HPDE6-E6E7 (cell line): ENCODE measurements around the gene TMIGD3.
"Not testable (repeated sequence)": the region's sequence is repeated elsewhere in the genome, so short reads cannot be mapped to it uniquely, and the experiment has no call there.

Source experiments
- DNase-seq: peaks from one replicate; pipeline ENCODE4 v3.0.0; 2011; ENCODE audit warnings: missing footprints; ENCODE audit errors: extremely low spot score

The TMIGD3 gene

DNA sequence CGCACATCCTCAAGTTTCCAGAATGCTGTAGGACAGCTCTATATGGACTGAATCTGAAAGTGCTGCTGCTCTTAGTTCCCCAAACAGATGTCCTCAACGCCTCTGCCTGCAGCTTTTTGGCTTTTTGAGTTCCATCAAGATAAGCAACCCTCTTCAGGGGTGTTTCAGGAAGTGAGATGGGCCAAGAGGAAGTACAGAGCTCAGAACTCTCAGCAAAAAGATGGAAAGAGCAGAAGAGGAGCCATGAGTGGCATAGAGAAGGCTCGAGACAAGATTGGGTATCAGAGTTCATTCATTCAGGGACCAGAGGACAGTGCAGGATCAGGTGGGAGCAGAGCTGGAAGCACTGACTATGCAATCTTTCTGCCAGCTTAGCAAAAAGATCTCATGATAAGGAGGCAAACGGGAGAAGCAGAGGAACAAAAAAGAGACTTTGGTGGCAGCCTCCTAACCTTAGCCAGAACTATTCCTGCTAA, at the start of gene TMIGD3, which contains the start of gene ADORA3:
TMIGD3 (minus strand) TSS at position 49 of the 476 bp plus-strand sequence. CDS start 279 bp downstream, outside the sequence.
ADORA3 (minus strand) TSS at position 49 of the 476 bp plus-strand sequence. CDS start 279 bp downstream, outside the sequence.
- no peak for DNase-seq

DNA sequence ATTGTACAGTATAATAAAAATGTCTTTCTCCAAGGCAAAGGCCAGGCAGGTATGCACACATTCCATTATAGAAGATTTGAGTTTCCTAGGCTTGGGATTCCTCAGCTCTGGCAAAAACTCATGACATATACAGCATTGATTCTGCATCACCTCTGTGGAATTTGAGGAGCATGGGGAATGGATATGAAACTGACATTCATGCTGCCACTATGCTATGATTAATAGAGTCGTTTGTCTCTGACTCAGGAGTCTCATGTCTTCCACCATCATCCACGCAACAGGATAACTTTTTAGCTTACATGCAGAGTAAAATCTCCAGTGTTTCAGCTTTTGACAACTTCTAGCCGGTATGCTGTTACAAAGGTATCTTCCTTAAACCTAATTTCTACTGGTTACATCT, 49.8 kb upstream of the TMIGD3 start:
- DNase-seq, result peak; percentile 46

DNA sequence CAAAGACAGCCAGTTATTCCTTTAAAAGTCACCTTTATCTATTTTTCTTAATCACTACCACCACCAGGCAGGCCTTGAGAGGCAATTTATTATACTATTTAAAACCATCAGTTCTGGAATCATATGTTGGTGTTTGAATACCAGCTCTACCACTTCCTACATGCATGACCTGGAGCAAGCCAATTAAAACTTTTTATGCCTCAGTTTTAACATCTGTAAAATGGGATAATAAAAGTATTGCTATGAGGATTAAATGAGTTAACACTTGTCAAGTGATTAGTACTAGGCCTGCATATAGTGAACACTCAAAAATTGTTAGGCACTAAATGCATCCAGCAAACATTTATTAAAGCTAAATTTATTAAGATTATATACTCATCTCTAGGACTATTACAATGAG, 49.2 kb upstream of the TMIGD3 start:
- DNase-seq, result no peak

DNA sequence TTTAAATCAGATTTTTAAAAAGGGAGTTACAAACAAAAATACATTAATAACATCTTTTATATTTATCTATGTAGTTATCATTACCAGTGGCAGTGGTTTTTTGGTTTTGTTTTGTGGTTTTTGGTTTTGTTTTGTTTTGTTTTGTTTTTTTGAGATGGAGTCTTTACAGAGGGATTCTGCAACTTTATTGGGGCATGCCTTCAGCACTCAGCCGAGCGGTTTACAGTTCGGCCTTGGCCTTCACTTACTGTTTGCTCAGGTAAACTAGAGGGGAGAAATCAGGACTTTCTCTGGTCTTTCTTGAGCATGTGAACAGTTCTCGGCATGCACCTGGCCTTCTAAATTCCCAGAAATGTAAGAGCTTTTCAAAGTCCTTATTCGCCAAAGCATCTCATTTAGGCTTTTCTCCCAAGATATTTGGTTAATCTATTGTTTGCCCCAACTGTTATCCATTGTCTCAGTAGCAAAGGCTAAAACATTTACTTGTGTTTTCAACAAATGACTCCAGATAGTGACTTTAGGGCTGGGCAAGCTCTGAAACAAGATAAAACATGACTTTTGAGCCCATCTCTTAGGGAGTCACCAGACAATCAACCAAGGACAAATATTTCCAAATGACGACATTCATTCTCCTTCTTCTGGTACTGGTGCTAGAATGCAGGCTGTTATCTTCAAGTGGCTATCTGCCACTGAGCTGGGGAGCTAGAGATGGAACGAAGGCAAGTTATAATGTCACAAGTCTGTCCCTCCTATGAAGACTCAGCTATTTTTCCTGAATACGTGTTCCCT, 48.4 kb upstream of the TMIGD3 start:
- DNase-seq, result no peak

DNA sequence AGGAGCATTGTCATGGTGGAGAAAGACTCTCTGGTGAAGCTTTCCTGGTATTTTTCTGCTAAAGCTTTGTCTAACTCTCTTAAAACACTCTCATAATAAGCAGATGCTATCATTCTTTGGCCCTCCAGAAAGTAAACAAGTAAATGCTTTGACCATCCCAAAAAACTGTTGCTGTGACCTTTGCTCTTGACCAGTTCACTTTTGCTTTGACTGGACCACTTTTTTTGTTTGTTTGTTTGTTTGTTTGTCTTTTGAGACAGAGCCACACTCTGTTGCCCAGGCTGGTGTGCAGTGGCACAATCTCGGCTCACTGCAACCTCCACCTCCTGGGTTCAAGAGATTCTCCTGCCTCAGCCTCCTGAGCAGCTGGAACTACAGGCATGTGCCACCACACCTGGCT, 44.4 kb upstream of the TMIGD3 start:
- not testable (repeated sequence) for DNase-seq

DNA sequence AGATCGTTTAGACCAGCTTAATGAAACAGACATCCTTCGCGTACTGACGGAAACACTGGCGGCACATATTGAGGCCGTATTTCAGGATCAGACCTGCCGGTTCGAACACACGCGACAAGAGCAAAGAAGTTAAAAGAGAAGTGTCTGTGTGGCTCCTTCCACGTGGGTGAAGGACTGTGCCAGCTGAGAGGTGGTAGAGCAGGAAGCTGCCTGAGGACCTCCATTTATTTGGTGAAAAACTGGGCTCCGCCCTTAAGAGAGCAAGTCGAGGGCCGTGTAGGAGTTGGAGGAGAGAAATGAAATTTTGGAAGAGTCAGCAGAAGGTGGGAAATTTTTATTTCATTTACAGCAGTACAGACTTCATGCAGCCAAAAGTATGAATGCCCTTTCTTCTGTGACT, 38.8 kb upstream of the TMIGD3 start:
- no peak for DNase-seq

DNA sequence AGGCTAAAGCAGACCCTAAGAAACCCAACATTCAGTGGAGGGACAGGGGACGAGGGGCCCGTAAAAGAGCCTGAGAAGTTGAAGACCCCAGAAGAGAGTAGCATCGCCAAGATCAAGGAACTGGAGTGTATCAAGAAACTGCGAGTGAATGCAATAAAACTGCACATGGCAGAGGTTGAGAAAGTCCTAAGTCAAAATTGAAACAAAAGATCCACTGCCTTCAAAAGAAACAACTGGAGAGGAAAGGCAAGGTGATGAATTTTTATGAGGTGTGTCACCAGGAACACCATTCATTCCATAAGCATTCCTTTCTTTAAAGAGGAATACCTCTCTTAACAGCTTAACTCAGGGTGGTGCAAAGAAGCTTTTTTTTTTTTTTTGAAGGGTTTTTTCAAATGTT, 38.3 kb upstream of the TMIGD3 start:
- DNase-seq, result peak; percentile 45

DNA sequence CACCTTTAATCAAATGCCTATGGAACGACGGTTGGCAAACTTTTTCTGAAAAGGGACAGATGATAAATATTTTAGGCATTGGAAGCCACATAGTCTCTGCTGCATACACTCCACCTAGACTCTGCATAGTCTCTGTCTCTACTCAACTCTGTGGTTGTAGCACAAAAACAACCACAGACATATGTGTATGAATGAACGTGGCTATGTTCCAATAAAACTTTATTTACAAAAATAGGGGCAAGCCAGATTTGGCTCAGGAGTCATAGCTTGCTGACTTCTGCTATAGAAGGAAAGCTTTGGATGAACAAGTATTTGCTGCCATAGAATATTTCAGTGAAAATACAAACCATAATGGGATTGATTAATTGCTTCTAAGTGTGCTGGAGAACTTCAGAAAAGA, 37.5 kb upstream of the TMIGD3 start:
- no peak for DNase-seq

DNA sequence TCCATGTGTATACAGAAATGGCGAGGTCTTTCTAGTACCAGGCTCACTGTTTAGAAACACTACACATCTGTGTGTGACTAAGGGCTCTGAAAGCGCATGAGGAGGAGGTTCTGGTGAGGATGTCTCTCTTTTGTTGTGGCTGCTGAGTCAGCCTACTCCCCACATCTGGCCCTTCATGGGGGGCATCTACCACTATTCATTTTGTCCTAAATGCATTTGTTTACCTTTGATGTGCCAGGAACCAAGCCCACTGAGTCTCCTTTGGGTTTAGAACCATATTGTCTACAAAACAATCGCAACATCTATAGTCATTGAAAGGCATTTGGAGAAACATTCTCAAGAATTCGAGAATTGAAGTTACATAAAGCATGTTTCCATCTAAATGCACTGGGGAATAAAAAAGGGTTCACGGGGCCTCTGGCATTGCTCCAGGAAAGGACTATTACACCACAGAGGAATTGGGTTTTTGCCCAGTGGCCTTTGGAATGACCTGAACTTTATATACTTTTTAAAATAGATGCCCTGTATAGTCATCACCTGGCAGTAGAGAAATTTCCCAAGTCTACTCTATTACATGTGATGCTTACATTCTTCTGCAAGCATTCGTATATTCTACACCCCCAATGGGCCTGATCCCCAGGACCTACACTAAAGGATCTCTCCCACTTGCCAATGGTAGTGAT, 35.1 kb upstream of the TMIGD3 start:
- DNase-seq, result no peak

DNA sequence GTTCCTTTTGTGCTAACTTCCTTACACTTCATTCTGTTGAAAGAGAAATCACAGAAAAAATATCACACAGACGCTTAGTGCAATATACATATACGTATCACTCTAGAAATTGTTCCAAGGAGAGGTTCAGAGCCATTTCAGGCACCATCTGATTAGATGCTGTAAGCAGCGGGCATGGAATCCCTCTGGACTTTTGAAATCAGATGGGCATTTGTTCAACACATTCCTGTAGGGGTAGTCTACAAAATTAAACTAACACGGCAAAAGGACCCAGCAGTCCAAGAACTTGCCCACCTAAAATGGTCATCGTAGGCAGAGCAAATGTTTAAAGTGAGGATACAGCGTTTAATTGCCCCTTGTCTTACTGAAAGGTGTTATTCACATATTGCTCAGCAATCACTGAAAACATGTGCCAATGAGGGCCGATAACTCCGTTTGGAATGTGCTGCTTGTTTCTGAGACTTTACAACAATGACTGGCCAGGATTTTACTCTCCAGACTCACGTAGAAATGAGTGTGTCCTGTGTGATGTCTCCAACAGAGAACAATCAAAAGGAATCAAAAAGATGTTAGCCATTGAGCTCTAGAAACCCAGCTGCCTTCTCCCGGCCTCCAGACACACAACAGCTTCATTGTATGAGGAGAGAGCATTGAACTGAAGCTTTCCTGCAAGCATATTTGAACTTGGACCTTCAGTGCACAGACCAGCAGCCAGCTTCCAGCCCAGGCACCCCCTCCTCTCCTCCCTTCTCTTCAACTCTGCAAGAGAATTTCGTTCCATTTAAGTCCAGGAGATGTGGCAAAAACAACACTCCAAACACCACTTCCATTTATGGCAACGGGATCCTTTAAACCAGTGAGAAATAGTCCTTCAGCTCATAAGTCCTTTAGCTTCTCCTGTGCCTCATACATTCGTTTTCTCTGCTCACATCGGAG, 32.1 kb upstream of the TMIGD3 start:
- no peak for DNase-seq

DNA sequence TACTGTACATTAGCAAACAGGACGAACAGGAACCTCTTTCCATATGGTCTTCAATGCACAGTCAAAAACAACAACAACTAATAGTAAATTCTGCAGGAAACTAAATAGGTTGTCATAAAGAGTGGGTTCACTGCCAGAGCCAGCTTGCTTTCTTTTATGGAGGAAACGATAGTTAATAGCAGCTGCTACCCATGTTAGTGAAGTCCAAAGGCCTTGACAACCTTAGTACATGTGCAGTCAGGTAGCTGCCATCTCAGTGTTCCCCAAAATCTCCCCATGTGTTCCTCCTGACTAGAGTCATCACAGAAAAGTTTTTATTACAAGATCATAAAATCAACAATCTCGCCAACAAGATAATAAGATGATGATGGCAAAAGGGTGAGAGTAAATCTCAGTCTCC, 16.6 kb upstream of the TMIGD3 start:
- no peak for DNase-seq

DNA sequence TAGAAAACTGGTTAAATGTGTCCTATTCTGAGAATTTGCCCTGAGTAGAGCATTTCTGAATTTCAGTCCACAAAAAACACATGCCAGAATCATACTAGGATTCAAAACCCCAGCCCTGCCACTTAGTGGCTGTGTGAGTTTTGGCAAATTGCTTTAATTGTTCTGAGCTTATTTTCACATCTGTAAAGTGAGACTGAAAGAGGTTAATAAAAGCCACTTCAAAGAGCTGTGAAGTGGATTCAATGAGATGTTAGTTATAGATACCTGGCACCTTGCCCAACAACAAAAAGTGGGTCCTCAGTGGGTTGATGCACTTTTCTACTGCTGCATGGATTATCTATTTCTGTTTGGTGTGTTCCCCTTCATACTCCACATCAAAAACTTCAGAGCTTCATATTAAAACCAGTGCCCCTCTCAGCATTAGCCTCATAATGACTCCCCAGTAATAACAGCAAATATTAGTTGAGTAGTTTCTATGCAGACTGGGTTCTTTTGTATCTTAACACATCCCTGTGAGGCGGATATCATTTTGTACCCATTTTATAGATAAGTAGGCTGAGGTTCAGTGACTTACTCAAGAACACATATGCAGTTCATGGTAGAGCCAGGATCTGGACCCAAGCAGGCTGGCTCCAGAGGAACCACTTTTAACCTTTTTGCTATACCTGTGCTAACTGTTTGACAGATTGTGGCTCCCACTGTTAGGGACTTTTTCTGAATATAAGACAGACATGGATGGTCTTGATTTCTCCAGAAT, 14.2 kb upstream of the TMIGD3 start:
- DNase-seq, result no peak

DNA sequence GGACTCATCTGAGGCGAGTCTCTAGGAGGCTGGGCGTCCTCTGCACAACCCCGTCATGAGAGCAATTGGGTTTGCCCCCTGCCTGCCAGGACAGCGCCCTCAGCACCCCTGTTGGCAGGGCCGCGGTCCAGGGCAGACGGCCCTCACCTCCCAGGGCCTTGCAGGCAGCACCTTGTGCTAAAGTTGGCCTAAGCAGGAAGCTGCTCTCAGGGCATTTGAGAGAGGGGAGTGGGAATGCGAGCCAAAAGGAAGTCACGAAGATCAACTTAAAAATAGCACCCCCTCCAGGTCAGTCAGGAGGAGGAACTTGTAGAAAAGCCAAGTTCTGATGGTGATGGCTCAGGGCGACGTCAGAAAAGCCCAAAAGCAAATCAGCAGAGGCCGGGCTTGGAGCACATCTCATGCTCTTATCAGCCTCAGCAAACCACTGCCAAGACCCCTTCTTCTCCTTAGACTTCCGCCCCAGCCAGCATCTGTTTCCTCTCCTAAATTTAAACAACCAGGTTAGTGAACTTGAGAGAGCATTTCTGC, 12.6 kb upstream of the TMIGD3 start:
- no peak for DNase-seq

DNA sequence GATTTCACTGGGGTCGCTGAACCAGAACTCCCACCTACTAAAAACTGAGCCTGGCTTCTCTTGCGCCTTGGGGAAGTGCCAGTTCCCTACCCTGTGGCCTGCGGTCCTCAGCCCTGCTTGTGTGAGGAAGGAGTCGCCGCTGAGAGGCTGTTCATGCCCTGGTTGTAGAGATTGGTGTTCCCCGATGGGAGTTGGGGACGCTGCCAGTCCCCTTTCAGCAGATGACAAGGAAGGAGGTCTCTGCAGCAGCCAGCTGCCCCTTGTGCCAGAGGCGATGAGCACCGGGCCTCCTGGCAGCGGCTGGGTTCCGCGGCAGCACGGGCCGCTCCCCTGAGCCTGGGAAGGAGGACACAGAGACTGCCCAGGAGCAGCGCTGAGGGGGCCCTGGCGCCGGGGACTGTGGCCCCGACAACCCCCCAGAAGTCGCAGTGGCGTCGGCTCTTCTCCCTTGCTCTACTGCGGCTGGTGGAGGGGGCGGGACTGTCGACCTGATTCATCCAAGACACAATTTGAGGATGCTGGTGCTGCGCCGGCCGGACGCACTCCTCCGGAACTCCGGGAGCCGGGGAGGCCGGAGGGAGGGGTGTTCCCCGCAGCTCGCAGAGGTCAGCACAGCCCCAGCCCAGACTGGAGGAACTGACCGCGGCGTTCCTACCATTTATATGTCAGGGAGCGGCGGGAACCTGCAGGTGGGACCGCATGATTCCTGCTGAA, 12.0 kb upstream of the TMIGD3 start:
- DNase-seq, result no peak

DNA sequence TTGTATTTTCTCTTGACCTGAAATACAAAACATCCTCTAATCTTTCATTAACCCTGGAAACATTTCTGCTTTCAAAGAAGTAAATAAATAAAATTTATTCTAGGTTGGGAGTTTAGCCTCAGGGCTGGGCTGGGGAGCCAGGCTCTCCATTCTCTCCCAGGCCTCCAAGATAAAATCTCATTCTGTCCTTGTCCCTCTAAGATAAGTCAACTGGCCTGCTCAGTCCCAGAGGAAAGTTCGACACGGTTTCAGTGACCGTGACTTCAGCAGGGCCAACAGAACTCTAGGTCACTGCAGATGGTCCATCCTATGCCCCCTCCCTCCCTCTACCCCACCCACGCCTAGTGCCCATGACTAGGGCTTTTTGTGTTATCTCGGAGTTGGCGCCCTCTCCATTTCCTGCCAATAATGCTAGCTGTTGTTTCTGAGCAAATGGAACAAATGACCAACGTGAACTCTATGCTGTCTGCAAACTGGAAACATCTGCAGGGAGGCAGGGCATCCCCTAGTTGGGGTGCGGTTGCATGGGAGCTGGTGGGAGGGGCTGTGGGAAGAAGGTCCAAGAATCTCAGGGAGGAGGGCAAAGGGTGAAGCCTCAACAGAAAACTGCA, 10.1 kb upstream of the TMIGD3 start:
- no peak for DNase-seq

DNA sequence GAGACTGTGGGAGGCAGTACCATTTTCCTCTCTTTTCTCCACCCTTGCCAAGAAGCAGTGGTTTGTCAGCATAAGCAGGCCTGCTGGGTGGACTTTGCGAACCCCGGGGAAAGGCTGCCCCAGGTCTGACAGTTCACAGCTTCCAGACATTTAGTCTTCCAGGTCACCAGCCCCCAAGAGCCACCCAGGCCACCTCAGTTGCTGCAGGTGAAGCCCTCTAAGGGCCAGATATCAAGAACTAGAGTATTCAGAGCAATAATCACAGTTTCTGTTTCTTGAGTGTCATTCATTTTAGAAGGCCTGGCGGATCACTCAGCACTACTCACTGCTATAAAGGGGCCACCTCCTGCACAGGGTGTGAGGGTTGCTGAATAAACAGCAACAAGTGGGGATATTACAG, 9.5 kb upstream of the TMIGD3 start:
- no peak for DNase-seq

DNA sequence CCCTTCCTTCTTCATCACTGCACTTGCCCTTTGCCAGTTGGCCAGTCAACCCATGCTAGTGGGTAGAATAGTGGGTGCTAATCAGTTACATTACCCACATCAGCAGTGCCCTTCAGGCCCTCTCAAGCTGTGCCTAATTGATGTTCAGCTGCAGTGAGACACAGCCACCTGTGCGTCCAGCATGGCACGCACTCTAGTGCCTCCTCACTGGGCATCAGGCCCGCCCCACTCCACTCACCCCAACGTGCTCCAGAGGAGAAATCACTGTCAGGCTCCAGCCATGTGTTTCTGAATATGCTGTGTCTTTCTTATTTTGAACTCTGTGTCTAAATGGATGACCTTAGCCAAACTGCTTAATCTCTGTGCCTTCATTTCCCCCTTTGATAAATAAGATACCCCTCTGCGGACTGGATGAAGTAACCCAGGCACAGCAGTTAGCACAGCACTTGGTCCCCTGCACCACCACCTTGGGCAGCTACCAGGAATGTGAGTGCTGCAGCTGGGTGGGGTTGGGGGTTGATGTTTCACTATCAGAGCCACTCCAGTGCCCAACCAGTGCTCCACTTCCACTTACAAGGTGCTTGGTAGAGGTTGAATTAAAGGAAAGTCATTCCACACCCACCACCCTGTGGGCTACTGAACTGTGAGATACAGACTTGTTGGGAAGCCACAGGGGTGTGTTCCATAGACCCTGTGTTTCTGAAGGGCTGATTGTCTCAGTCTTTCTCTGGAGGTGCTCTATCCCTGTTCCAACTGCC, 8.9 kb upstream of the TMIGD3 start:
- no peak for DNase-seq

DNA sequence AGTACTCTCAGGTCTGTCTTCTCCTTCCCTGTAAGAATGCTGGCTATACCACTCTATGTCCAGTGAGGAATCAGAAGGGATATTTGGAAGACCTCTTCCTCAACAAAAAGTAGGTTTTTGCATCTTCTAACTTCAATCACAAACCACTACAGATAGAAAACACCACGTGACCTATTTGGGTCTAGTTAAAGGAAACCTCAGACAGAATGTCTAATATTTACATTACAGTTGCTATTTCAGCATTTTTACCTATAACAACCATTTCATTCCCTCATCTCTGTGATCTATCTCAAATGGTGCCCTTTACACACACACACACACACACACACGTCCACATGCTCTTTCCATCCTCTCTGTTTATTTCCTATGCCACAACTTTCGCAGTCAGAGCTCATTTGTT, 7.9 kb upstream of the TMIGD3 start:
- no peak for DNase-seq

DNA sequence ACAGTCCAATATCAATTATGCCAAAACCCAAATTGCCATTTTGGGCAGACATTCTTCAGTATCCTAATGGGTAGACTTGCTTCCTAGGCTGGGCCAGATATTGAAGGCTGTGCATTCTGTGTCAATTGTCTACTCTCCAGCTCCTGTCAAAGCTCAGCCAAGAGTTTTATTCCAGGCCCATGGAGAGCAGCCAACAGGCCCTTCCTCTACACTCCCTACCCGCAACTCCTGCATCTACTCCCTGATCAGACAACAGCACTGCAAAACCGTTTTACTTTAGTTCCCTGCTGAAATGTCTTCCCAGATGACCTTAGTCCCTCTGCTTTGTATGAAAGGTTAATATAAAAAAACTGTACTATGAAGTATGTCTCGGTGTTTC, 6.6 kb upstream of the TMIGD3 start:
- no peak for DNase-seq
